HG02610 (cell line): ENCODE measurements around the gene TRMT112.

ENCODE experiments used
- ATAC-seq: cut with Tn5 transposase; IDR thresholded peaks from one replicate; pipeline ENCODE4 v1.9.1; 2021; ENCODE audit warnings: mild to moderate bottlenecking, moderate library complexity; ENCODE audit not compliant: unreplicated experiment

TRMT112 gene

GRCh38 chr11:64351136-64351631 is 33.8 kb upstream of the TRMT112 start:
- ATAC-seq = no peak

DNA sequence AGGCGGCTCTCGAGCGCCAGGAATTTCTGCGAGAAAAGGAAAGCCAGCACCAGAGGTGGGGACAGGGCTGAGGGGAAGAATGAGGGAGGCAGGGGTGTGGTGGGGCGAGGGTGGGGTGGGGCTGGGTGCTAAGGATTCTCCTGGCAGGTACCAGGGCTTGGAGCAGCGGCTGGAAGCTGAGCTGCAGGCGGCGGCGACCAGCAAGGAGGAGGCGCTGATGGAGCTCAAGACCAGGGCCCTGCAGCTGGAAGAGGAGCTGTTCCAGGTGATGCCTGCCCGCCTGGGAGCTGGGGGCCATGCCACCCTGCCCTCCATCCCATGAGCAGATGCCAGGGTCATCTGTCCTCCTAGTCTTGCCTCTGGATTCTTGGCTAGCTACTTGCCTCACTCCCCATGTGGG is 32.0 kb upstream of the TRMT112 start:
- no peak for ATAC-seq

DNA sequence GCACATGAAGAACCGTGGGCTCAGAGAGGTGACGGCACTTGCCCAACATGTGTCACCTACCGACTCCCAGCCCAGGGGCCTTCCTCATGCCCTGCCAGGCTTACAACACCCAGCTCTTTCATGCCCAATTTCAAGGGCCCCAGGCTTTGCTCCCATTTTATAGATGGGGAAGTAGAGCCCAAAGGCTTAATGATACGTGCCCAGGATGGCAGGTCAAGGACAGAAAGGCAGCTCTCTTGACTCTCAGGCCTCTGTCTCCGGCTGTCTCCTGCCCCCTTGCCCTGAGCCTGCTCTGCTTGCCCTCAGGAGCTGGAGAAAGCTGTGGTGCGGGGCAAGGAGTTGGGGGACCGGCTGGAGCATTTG is 31.6 kb upstream of the TRMT112 start:
- no peak for ATAC-seq

- ATAC-seq = no peak
These were observed 31.1 kb upstream of the TRMT112 start for GRCh38 chr11:64348383-64349024.

DNA sequence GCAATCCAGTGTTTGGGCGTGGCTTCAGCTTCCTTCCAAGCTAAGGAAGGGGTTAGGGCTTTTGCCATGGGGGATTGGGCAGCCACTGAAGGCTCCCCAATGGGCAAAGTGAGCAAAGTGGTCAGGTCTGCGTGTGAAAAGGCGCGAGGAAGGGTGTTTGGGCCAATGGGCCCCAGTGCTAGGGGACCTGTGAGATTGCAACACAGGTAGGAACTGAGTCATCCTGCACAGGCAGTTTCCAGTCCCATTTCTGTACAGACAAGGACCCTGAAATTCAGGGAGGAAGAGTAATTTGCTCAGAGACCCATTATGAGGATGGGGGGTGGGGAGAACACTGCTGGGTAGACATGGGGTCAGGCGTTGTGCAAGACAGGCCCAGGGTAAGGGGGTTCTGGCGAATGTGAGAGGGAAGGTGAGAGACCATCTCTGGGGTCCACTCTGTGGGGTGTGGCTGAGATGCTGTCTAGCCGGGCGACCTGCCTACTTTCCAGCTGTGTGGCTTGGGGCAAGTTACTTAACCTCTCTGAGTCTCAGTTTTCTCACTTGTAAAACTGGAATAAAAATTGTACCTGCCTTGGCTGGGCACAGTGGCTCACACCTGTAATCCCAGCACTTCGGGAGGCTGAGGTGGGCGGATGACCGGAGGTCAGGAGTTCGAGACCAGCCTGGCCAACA is 30.0 kb upstream of the TRMT112 start:
- ATAC-seq = no peak

- no peak for ATAC-seq
These were observed 27.4 kb upstream of the TRMT112 start for GRCh38 chr11:64344787-64345186.

DNA sequence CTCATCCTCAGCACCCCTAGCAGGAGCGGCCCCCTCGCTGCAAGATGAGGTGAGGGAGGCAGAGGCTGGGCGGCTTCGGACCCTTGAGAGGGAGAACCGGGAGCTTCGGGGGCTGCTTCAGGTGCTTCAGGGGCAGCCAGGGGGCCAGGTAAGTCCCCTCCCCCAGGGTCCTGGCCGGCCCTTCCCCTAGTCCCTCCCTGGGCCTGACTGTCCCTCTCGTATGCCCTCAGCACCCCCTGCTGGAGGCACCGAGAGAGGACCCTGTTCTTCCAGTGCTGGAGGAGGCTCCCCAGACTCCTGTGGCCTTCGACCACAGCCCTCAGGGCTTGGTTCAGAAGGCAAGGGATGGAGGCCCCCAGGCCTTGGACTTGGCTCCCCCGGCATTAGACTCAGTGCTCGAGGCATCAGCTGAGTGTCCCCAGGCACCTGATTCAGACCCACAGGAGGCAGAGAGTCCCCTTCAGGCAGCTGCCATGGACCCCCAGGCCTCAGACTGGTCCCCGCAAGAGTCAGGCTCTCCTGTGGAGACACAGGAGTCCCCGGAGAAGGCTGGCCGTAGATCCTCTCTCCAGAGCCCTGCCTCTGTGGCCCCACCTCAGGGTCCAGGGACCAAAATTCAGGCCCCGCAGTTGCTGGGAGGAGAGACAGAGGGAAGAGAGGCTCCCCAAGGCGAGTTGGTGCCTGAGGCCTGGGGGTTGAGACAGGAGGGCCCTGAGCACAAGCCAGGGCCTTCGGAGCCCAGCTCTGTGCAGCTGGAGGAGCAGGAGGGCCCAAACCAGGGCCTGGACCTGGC is 26.6 kb upstream of the TRMT112 start:
- no peak for ATAC-seq

DNA sequence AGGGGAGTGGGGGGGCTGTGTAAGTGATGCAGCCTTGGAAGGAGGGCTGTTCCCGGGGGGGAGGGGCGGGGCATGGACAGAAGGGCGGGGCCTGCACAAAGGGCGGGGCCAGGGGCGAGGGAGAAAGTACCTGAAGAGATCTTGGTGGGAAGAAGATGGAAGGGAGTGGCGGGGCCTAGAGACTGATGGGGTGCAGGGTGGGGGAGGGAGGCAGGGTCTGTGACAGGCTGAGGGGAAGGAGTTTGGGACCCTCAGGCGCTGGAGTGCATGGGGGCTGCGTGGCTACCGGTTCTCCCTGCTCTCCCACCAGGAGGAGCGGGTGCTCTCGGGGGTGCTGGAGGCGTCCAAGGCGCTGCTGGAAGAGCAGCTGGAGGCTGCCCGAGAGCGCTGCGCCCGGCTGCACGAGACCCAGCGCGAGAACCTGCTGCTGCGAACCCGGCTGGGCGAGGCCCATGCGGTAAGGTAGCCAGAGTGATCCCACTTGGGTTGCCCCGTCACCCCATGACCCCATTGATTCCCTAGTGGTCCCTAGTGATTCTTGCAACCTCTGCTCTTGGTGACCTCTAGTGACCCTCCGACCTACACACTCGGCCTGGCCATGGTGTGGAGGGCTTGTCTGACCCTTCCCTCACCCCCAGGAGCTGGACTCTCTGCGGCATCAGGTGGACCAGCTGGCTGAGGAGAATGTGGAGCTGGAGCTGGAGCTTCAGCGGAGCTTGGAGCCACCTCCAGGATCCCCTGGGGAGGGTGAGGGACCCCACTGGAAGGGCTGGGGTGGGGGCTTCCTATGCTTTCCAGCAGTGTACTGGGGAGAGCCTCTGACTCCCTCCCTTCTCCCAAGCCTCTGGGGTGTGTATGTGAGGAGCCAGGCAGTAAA is 25.7 kb upstream of the TRMT112 start:
- no peak for ATAC-seq

- ATAC-seq = peak; percentile 44
These were observed 24.8 kb upstream of the TRMT112 start for GRCh38 chr11:64341851-64342791.

DNA sequence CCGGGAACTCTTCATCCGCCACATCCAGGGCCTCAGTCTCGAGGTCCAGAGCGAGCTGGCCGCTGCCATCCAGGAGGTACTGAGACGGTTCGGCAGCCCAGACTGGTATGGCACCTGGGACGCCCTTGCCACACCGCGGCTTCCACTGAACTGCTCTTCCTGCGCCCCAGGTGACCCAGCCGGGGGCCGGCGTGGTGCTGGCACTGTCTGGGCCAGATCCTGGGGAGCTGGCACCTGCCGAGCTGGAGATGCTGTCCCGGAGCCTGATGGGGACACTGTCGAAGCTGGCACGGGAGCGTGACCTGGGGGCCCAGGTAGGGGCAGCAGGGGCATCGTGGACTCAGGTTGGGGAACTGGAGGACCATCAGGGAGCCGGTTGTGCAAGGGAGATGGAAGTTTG is 24.1 kb upstream of the TRMT112 start:
- no peak for ATAC-seq

GRCh38 chr11:64340671-64341335 is 23.4 kb upstream of the TRMT112 start:
- ATAC-seq = no peak

DNA sequence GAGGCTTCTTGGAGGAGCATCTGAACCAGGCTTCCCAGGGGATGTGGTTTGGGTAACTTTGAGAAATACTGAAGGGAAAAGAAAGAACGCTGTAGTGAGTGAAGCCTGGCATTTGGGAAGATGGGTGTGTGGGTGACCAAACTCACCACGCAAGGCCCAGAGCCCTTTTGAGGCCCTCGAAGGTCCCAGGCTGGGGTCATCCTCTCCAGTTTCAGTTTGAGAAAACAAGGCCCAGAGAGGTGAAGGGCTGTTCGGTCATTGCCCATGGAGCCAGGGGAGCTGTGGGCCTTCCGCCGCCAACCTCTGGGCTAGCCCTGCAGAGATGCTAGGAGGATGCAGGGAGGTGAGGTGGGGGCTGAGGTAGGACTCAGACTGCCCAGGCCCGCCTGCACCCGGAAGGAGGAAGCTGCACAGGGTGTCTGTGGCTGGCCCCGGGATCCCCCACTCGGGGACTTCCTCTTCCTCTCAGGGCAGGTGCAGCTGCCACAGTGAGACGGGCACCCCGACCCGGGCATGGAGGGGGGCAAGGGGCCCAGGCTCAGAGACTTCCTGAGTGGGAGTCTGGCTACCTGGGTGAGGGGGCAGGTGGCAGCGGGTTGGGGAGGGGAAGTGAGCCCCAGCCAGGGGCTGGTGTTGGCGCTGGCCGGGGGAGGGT is 22.5 kb upstream of the TRMT112 start, which contains the start of gene CCDC88B:
Gene CCDC88B (plus strand): TSS at position 451 of the 655 bp plus-strand sequence. CDS start 63 bp downstream, at position 514.
- peak; percentile 44 for ATAC-seq

GRCh38 chr11:64339286-64339685 is 21.9 kb upstream of the TRMT112 start:
- no peak for ATAC-seq

GRCh38 chr11:64338716-64339115 is 21.4 kb upstream of the TRMT112 start:
- no peak for ATAC-seq

DNA sequence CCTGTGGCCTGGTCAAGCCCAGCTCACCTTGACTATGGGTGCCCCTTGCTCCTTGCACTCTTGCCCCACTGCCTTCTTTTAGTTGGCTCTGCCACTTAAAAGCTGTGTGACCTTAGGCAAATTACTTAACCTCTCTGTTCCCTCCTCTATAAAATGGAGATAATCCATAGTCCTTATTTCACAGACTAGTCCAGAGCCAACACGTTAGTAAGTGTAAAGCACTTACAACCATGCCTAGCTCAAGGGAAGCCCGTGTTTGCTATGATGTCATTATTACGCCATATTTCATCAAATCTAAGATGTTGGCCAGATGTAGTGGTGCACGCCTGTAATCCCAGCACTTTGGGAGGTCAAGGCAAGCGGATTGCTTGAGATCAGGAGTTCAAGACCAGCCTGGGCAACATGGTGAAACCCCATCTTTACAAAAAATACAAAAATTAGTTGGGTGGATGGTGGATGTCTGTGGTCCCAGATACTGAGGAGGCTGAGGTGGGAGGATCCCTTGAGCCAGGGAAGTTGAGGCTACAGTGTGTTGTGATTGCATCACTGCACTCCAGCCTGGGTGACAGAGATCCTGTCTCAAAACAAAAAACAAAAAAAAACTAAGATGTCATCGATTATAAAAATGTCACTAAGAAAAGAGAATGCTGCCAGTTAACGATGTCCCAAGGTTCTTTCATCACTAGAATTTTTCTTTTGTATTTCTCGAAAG is 20.3 kb upstream of the TRMT112 start:
- ATAC-seq = no peak

DNA sequence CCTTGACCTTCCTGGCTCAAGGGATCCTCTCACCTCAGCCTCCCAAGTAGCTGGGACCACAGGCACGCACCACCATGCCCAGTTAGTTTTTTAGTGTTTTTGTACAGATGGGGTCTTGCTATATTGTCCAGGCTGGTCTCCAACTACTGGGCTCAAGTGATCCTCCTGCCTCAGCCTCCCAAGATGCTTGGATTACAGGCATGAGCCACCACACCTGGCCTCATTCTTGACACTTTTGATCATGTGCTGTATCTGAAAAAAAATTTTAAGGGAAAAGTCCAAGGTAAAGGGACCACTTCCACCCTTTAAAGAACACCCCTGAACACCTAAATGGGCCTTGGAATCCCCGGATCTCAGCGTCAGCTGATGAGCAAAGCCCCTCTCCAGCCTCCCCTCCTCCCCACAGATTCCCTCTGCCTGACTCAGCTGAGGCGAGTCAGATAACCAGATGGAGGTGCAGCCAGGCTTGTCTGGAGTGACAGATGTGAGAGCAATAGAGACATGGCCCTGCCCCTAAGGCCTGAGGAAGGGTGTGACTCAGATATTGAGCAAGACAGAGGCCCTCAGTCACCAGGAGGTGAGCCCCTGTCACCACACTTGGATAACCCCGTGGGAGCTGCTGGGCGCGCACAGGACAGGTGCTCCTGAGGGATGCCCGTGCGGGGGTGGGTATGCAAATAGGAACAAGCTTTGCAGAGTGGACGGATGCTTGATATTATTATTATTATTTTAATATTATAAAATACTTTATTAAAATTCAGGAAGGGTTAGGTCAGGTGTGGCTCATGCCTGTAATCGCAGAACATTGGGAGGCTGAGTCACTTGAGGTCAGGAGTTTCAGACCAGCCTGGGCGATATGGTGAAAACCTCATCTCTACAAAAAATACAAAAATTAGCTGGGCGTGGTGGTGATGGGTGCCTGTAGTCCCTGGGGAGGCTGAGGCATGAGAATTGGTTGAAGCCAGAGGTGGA is 17.7 kb upstream of the TRMT112 start:
- peak; percentile 84 for ATAC-seq

DNA sequence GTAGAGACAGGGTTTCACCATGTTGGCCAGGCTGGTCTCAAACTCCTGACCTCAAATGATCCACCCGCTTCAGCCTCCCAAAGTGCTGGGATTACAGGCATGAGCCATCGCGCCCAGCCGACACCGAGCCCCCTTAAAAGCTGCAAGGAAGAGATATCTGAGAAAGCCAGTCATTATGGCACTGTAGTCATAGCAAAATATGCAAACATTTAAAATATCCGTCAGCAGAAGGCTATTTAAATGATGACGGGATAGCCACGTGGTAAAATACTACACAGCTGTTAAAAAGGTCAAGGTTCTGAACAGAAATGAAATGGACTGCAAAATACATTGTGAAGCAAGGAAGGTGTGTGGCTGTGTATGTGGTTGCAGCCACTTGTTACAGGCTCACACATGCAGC is 16.2 kb upstream of the TRMT112 start:
- ATAC-seq = no peak
